GM18873 (cell line): ENCODE results near the gene STUB1.

Experiments
- ATAC-seq: cut with Tn5 transposase; IDR thresholded peaks from one replicate; pipeline ENCODE4 v1.9.1; 2021; ENCODE audit warnings: mild to moderate bottlenecking, moderate library complexity, moderate number of reproducible peaks; ENCODE audit not compliant: unreplicated experiment, low FRiP score

Gene STUB1

GRCh38 chr16:692356-693108 is 12.3 kb downstream of the STUB1 start:
- ATAC-seq = no peak

- no peak for ATAC-seq
Observed at GRCh38 chr16:693364-693763, 13.2 kb downstream of the STUB1 start.

GRCh38 chr16:693766-694165 is 13.6 kb downstream of the STUB1 start:
- ATAC-seq = no peak

- no peak for ATAC-seq
Observed at GRCh38 chr16:694187-694862, 14.1 kb downstream of the STUB1 start.

GRCh38 chr16:694863-695354 is 14.7 kb downstream of the STUB1 start:
- ATAC-seq = no peak

- no peak for ATAC-seq
Observed at GRCh38 chr16:695355-696089, 15.3 kb downstream of the STUB1 start.

GRCh38 chr16:698911-699671 is 18.9 kb downstream of the STUB1 start:
- no peak for ATAC-seq

GRCh38 chr16:700684-701584 is 20.7 kb downstream of the STUB1 start:
- no peak for ATAC-seq

- no peak for ATAC-seq
Observed at GRCh38 chr16:702341-702740, 22.1 kb downstream of the STUB1 start.

- no peak for ATAC-seq
Observed at GRCh38 chr16:703406-703805, 23.2 kb downstream of the STUB1 start.

- no peak for ATAC-seq
Observed at GRCh38 chr16:704047-704446, 23.8 kb downstream of the STUB1 start.

- ATAC-seq = no peak
Observed at GRCh38 chr16:704552-705380, 24.6 kb downstream of the STUB1 start.

- no peak for ATAC-seq
Observed at GRCh38 chr16:705431-706188, 25.4 kb downstream of the STUB1 start, which contains the start of gene FBXL16. Gene FBXL16, minus strand, starts transcription at chr16:705801. Its CDS starts 8,396 bp downstream, at chr16:697405.

- no peak for ATAC-seq
Observed at GRCh38 chr16:706189-707061, 26.2 kb downstream of the STUB1 start.

GRCh38 chr16:707062-707538 is 26.9 kb downstream of the STUB1 start:
- no peak for ATAC-seq

GRCh38 chr16:708019-708418 is 27.8 kb downstream of the STUB1 start:
- ATAC-seq = no peak

GRCh38 chr16:708959-709358 is 28.7 kb downstream of the STUB1 start:
- no peak for ATAC-seq
